ENCODE measurements around the gene HLA-DMA. TPM values are rescaled to one million over a fixed set of nuclear protein-coding genes. Genes with fewer than 3 reads are reported as not detected.
A peak's percentile ranks its signal among the peaks of the same experiment; 100 is the strongest.

The HLA-DMA gene
- total and polyA plus RNA-seq, 9 of the 15 experiments (the other 6 are each of a cell fraction or from before 2014, with no cell fraction given), result 0.13 to 0.83 (median 0.51) TPM

GRCh38 chr6:32950449-32950848 lies 2.4 kb downstream of the HLA-DMA start:
- ChIA-PET CTCF (ENCODE audit: low intra/inter-chr PET ratio) (no interaction called here), POLR2A (interaction anchor here (1.1 to 13.5 kb wide), 2 partner anchors 12 to 21 kb away, joined by 3 to 309 read pairs; partner anchors contain the start of gene BRD2)
- in situ Hi-C loops (cut with MboI), result loop anchor here (25.0 kb wide), 1 partner anchor 1413 kb away; the partner anchor contains the start of genes ATP6V1G2, DDX39B, MCCD1 and NFKBIL1
- no peak overlapping the region for H3K4me2 ChIP-seq (ENCODE audit: insufficient read depth, low read length)
- FAIRE-seq (no peak), DNase-seq (ENCODE audit: extremely low read depth in 1 of 4, low spot score in 3 of 4) (no peak), ATAC-seq (no peak)
- no peaks in the 10 kb centered on the region; a peak in 1 of 5 replicates for H3K4me1 ChIP-seq (replicated peaks in 1 of 2; ENCODE audit: control insufficient read depth in 2 of 2, insufficient read depth in 2 of 2, low read length in 2 of 2)
- no peaks in the 10 kb centered on the region for H3K36me3 ChIP-seq (ENCODE audit: control insufficient read depth, insufficient read depth, low read length)
- H3K79me2 ChIP-seq (ENCODE audit: control insufficient read depth, insufficient read depth, low read length), result no peaks in the 10 kb centered on the region
- no TSS peak for BruUV-seq (replicated peaks)
- TF ChIP-seq C11orf30 (IDR thresholded peaks at IDR 0.05; ENCODE audit: low read depth), result peak; percentile 20; the same call in 1 of the 2 replicates
- TF ChIP-seq ZNF316 (IDR thresholded peaks at IDR 0.05), result peak; percentile 40; the same call in 1 of the 2 replicates
- TF ChIP-seq ETV5 (CRISPR knock-in tag; IDR thresholded peaks at IDR 0.05; ENCODE audit: low read depth), result no peak
- no peaks in the 10 kb centered on the region for H3K9me1 ChIP-seq (ENCODE audit: control insufficient read depth, insufficient read depth, low read length)
- H3K9ac ChIP-seq (ENCODE audit: insufficient read depth in 1 of 2, low read depth in 2 of 2, low read length in 2 of 2), result no peak overlapping the region
- no peaks in the 10 kb centered on the region for H4K20me1 ChIP-seq (replicated peaks; ENCODE audit: control insufficient read depth, insufficient read depth, low read length)
- intact Hi-C loops (cut with micrococcal nuclease), result no loop called here
- H3K4me3 ChIP-seq, result no peak overlapping the region
- peaks cover 2 to 27% of the 10 kb centered on the region in 2 experiments; a peak in 3 of 5 replicates for H3K27me3 ChIP-seq (ENCODE audit: control insufficient read depth in 2 of 2, insufficient read depth in 2 of 2, low read length in 2 of 2)
- 9% methylated on average over 8 of the region's 8 CpGs for WGBS (ENCODE audit: insufficient coverage, low coverage, missing lambda C conversion rate)
- no peak overlapping the region for H2AFZ ChIP-seq (ENCODE audit: low read depth, low read length)
- H3K9me3 ChIP-seq (replicated peaks; ENCODE audit: control insufficient read depth, insufficient read depth, low read depth, low read length), result no peaks in the 10 kb centered on the region
- H3K27ac ChIP-seq (ENCODE audit: extremely low read depth, low read depth, low read length), result no peak overlapping the region

- intact Hi-C loops (cut with micrococcal nuclease) (no loop called here), in situ Hi-C loops (cut with MboI) (loop anchor here (25.0 kb wide), 1 partner anchor 1413 kb away; the partner anchor contains the start of genes ATP6V1G2, DDX39B, MCCD1 and NFKBIL1)
- no TSS peak for BruUV-seq (replicated peaks)
- no peak overlapping the region for H3K27ac ChIP-seq (ENCODE audit: extremely low read depth, low read depth, low read length)
- FAIRE-seq (no peak), ATAC-seq (no peak), DNase-seq (ENCODE audit: extremely low read depth in 1 of 4, low spot score in 3 of 4) (no peak)
- H3K27me3 ChIP-seq (ENCODE audit: control insufficient read depth in 2 of 2, insufficient read depth in 2 of 2, low read length in 2 of 2), result peaks cover 2 to 28% of the 10 kb centered on the region in 2 experiments; a peak in 3 of 5 replicates
- H3K4me2 ChIP-seq (ENCODE audit: insufficient read depth, low read length), result no peak overlapping the region
- H4K20me1 ChIP-seq (replicated peaks; ENCODE audit: control insufficient read depth, insufficient read depth, low read length), result no peaks in the 10 kb centered on the region
- no peak overlapping the region for H3K4me3 ChIP-seq
- no peak overlapping the region for H3K9ac ChIP-seq (ENCODE audit: insufficient read depth in 1 of 2, low read depth in 2 of 2, low read length in 2 of 2)
- no peaks in the 10 kb centered on the region for H3K79me2 ChIP-seq (ENCODE audit: control insufficient read depth, insufficient read depth, low read length)
- no peak overlapping the region for H2AFZ ChIP-seq (ENCODE audit: low read depth, low read length)
- no peaks in the 10 kb centered on the region for H3K9me1 ChIP-seq (ENCODE audit: control insufficient read depth, insufficient read depth, low read length)
- H3K36me3 ChIP-seq (ENCODE audit: control insufficient read depth, insufficient read depth, low read length), result no peaks in the 10 kb centered on the region
- H3K9me3 ChIP-seq (replicated peaks; ENCODE audit: control insufficient read depth, insufficient read depth, low read depth, low read length), result no peaks in the 10 kb centered on the region
- POLR2A ChIA-PET, result interaction anchor here (0.7 to 13.5 kb wide), 3 partner anchors 11 to 21 kb away, joined by 3 to 309 read pairs (median 3); partner anchors contain the start of gene BRD2
- no peaks in the 10 kb centered on the region; a peak in 1 of 5 replicates for H3K4me1 ChIP-seq (replicated peaks in 1 of 2; ENCODE audit: control insufficient read depth in 2 of 2, insufficient read depth in 2 of 2, low read length in 2 of 2)
- 23% methylated on average over 3 of the region's 3 CpGs for WGBS (ENCODE audit: insufficient coverage, low coverage, missing lambda C conversion rate)
- CTCF ChIA-PET (ENCODE audit: low intra/inter-chr PET ratio), result no interaction called here
- TF ChIP-seq SMAD3 (CRISPR knock-in tag; conservative IDR thresholded peaks at IDR 0.05) (no peak), SNIP1 (IDR thresholded peaks at IDR 0.05; ENCODE audit: low read depth) (no peak), YY1 (IDR thresholded peaks at IDR 0.05; ENCODE audit: borderline replicate concordance in 1 of 3, control insufficient read depth in 1 of 3, extremely low read depth in 1 of 3, insufficient read depth in 3 of 3, insufficient read length in 1 of 3, insufficient replicate concordance in 2 of 3, low read depth in 1 of 3, low read length in 2 of 3) (no peak), CHD2 (IDR thresholded peaks at IDR 0.05; ENCODE audit: low read depth, low read length) (no peak), RBM17 (IDR thresholded peaks at IDR 0.05; ENCODE audit: borderline replicate concordance, low read depth, low read length) (no peak), TCF3 (CRISPR knock-in tag; IDR thresholded peaks at IDR 0.05) (no peak), ZNF76 (CRISPR knock-in tag; IDR thresholded peaks at IDR 0.05; ENCODE audit: borderline replicate concordance) (no peak), AFF4 (CRISPR knock-in tag; IDR thresholded peaks at IDR 0.05) (no peak), NR2F6 (CRISPR knock-in tag; IDR thresholded peaks at IDR 0.05) (no peak)
These were observed 2.9 kb downstream of the HLA-DMA start for GRCh38 chr6:32950010-32950409.

Measured in K562 (cell line).